ENCODE measurements around the gene FGF14. TPM values are rescaled to one million over a fixed set of nuclear protein-coding genes. Genes with fewer than 3 reads are reported as not detected.
A peak's percentile ranks its signal among the peaks of the same experiment; 100 is the strongest.

The FGF14 gene
- total and polyA plus RNA-seq, 8 donors, result 0.42 to 2.4 (median 1.1) TPM

- Histone ChIP-seq H3K4me3 (no peak overlapping the region), H3K4me1 (peaks cover 0 to 4% (median under 1%) of the 10 kb centered on the region in 3 donors), H3K36me3 (no peaks in the 10 kb centered on the region), H3K9me3 (no peaks in the 10 kb centered on the region), H3K27me3 (peaks cover 0 to 7% (median 0%) of the 10 kb centered on the region in 4 donors), H3K27ac (no peak overlapping the region)
- no peak for FAIRE-seq
- WGBS, 2 donors, result 47 to 54% methylated on average over 3 of the region's 3 CpGs
- TF ChIP-seq CTCF (IDR thresholded peaks at IDR 0.05), result no peak
- peak in 1 of 4 donors; percentile 50 for ATAC-seq
- no peak for DNase-seq
- intact Hi-C loops (cut with DNase I), result no loop called here
Observed at GRCh38 chr13:102405499-102406100, 3.8 kb upstream of the FGF14 start.

DNA sequence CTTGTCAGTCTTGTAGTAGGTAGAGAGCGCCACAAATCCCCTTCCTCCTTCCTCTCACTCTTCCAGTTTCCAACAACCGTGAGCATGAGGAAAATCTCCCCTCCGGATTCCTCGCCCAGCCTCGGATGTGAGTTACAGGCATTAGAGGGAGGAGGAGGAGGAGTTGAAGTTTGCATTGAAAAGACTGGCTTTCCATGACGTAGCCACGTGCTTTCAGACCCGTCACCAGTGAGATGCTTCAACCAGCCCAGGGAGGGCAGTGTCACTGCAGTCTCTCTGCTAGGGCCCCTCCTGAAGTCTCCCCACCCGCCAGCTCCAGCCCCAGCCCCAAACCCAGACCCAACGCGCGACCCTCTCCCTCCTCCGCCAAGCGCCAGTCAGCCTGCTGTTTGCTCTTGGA, 442 bp upstream of the FGF14 start:
- Histone ChIP-seq H3K27ac (no peak overlapping the region), H3K27me3 (no peaks in the 10 kb centered on the region), H3K36me3 (no peaks in the 10 kb centered on the region), H3K4me1 (peaks cover 0 to 4% (median 4%) of the 10 kb centered on the region in 3 donors), H3K9me3 (no peaks in the 10 kb centered on the region), H3K4me3 (peak overlapping the region in 1 of 4 donors; percentile 69)
- FAIRE-seq (no peak), ATAC-seq (peak; percentile 39 to 60 (median 51)), DNase-seq (peak in 4 of 6 donors; percentile 13 to 44 (median 23))
- WGBS, 2 donors, result 6 to 10% methylated on average over 14 of the region's 14 CpGs
- no peak for TF ChIP-seq CTCF (IDR thresholded peaks at IDR 0.05)
- intact Hi-C loops (cut with DNase I), result no loop called here

DNA sequence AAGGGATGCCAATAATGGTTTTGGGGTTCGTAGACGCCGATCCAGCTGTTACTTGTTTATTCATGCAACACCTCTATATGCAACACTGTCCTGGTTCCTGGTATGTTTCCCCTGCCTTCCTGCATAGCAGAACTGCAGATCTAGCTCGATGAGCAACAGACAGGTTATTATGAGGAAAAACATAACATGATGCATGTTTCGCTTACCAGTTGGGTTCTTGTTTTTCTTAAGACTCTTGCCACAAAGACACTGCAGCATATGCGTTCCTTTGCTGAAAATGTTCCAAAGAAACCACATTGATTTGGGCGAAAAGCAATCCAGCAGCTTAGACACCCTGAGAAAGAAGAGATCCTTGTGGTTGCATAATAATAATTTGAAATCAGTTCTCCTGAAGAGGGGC, 583 bp downstream of the FGF14 start:
- Histone ChIP-seq H3K4me1 (peaks cover 0 to 4% (median 4%) of the 10 kb centered on the region in 3 donors), H3K4me3 (peak overlapping the region in 3 of 4 donors; percentile 40 to 69 (median 55)), H3K27me3 (no peaks in the 10 kb centered on the region), H3K9me3 (no peaks in the 10 kb centered on the region), H3K36me3 (no peaks in the 10 kb centered on the region), H3K27ac (no peak overlapping the region)
- TF ChIP-seq CTCF (IDR thresholded peaks at IDR 0.05), result no peak
- no peak for FAIRE-seq
- 6 to 10% methylated on average over 7 of the region's 7 CpGs for WGBS, 2 donors
- ATAC-seq, result peak; percentile 14 to 43 (median 32)
- no peak for DNase-seq
- intact Hi-C loops (cut with DNase I), result no loop called here

GRCh38 chr13:102400675-102401145, 1.1 kb downstream of the FGF14 start:
- ATAC-seq (peak; percentile 46 to 75 (median 63)), FAIRE-seq (no peak)

More at GRCh38 chr13:102400675-102401145, 1.1 kb downstream of the FGF14 start:
- Histone ChIP-seq H3K4me3 (peak overlapping the region; percentile 37 to 69 (median 48)), H3K36me3 (no peaks in the 10 kb centered on the region), H3K9me3 (no peaks in the 10 kb centered on the region), H3K27me3 (no peaks in the 10 kb centered on the region), H3K4me1 (peaks cover 0 to 4% (median 4%) of the 10 kb centered on the region in 3 donors), H3K27ac (no peak overlapping the region)
- 1 to 2% methylated on average over 24 of the region's 24 CpGs for WGBS, 2 donors
- intact Hi-C loops (cut with DNase I), result no loop called here
- DNase-seq, result peak; percentile 16 to 74 (median 25)
- TF ChIP-seq CTCF (IDR thresholded peaks at IDR 0.05), result no peak
